HG03521 (cell line): ENCODE results near the gene FAAP20.

Experiments
- ATAC-seq: cut with Tn5 transposase; IDR thresholded peaks from one replicate; pipeline ENCODE4 v1.9.1; 2021; ENCODE audit warnings: mild to moderate bottlenecking, moderate library complexity; ENCODE audit not compliant: unreplicated experiment

FAAP20 gene

DNA sequence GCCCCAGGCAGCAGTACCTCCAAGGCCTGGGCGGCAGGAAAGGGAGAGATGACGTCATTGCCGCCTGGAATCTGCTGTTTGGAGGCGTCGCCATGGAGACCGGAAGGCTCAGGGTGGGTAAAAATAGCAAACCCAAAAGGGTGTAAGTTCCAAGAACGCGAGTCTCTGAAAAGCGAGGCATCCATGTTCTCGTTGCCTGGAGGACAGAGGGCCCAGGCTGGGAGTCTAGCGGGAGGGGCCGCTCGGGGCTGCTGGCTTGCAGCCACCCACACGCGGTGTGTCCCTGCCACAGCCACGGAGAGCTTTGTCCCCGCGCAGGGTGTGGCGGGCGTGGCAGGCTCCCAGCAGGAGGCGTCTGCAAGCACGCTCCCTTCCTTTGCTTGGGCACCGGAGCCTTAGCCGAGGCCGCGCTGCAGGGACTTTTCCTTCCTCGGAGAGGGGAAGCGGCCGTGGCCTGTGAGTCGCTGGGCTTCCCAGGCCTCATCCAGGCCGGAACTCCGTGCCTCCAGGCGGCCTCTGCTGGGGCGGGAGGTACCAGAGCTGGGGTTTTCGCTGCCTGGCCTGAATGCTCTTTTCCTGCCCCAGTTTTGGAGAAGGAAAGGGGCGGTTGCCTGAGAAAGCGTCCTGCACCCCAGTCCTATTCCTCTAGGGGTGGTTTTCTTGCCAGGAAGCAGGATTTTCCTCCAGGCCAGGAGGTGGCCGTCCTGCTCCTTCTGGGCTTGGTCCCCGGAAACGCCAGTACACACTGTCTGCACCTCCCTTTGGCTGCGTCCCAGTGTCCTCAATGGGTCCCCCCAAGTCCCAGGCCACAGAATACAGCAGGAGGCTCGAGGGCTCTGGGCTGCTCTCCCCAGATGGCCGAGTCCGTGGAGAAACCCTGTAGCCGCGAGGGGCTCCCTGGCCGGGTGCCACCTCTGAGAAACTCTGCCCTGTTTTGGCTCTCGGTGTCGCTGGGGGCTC lies 18.2 kb upstream of the FAAP20 start:
- no peak for ATAC-seq

DNA sequence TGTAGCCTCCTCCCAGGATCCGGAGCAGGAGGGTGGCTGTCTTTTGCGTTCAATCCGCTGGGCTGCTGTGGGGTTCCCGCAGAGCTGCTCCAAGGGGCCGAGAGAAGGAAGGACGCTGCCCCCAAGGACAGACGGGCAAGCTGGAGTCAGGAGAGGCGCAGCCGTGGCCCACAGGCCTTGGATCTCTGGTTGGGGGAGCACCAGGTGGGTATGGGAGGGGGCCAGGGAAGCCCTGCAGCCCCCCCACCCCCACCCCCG lies 17.6 kb upstream of the FAAP20 start:
- ATAC-seq = no peak

DNA sequence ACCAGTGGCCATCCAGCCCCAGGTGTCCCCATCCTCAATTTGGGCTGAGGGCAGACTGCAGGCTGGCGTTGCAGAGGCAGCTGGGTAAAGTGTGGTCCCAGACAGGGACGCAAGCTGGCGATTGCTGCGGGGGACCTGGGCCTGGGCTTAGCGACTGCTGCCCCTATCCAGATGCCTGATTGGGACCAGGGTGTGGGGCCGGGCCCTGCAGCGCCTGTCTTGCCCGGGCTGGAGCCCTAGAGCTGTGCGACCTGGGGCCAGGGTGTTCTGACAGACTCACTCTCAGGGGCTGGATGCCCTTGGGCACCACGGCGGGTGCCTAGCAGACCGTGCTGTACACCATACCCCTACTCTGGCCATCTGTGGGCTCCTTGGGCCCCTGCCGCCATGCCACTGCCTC lies 16.2 kb upstream of the FAAP20 start:
- no peak for ATAC-seq

DNA sequence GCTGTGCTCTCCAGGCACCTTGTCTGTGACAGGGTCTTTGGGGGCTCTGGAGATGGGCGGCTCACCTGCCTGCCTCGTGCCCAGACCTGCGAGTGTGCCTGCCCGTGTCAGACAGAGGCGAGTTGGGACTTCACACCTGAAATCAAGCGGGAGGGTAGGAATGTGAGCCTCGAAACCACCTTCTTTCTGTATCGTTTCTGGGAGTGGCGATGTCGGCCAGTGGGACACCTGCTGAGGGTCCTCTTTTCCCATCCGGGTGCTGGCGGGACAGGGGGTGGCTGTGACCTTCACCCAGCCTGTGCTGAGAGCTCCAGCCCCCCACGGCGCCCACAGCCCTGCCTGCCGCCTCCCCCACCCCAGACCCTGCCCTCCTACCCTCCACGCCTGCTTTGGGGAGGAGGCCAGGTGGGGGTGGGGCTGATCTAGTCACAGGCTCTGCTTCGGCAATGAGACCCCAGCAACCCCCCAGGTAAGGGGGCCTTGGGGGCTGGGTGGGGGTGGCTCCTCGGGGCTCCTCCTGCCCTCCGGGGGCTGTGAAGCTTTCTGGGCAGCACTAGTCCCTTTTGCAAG lies 15.6 kb upstream of the FAAP20 start:
- no peak for ATAC-seq

DNA sequence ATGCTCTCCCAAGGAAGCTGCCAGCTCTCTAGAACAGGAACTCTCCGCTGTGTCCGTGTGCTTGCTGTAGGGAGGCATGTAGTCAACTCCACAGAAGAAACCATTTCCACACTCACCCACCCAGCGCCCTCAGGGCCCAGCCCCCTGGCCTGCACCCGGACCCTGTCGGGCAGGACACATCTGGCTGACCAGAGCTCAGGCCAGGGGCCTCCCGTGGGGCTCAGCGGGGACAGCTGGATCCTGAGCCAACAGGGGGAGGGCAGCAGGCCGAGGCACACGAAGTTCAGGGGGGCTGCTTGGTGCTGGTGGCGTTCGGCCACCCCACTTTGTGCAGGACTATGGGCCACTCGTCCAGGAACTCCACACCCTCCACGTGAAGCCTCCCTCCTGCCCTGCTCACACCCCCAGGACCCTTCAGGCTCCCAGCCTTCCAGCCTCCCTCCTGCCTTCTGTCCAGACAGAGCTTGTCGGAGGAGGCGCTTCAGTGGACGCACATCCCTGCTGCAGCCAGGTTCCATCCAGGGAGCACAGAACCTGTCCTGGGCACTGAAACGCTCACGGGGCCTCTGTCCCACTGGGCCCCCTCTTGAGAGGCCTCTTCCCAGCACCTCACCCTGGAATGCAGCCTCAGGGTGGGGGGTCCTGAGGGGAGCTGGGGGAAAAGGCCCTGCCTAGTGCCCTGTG lies 15.0 kb upstream of the FAAP20 start:
- no peak for ATAC-seq

DNA sequence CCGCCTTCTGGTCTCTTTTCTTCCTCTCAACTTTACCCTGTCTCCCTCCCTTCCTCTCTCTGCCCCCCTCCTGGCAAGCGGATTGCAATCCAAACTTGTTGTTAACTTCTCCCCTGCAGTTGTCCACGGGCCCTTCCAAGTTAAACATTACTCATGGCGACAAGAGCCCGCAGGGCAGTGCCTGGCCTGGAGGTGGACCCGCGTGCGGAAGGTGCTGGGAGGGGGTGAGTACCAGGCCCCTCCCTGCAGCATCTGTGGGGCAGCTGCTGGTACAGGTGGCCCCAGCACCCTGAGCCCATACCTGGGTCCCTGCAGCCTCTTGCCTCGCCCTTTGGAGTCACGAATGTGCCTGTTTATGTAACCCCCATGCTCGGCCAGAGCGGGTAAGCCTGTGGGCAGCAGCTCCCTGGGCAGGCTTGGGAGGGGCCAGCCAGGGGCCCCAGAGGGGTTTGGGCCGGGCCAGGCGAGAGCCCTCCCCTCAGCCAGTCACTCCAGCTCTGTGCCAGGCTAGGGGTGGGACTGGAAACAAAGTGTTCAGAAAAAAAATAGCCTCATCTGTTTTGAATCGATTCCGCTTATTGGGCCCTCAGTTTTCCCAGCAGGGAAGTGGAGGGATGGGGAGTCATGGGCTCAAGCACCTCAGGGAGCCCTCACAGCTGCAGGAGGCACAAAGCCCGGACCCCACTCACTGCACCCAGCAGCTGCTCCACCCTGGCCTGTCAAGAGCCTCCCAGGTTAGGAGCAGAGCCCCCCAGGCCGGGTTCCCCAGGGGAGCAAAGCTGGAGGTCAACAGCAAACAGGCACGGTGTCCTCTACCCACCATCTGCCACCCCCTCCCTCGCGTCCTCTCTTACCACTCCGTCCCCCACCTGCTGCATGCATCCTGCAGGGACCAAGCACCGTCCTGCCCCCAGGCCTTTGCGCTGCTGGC lies 14.0 kb upstream of the FAAP20 start:
- no peak for ATAC-seq

DNA sequence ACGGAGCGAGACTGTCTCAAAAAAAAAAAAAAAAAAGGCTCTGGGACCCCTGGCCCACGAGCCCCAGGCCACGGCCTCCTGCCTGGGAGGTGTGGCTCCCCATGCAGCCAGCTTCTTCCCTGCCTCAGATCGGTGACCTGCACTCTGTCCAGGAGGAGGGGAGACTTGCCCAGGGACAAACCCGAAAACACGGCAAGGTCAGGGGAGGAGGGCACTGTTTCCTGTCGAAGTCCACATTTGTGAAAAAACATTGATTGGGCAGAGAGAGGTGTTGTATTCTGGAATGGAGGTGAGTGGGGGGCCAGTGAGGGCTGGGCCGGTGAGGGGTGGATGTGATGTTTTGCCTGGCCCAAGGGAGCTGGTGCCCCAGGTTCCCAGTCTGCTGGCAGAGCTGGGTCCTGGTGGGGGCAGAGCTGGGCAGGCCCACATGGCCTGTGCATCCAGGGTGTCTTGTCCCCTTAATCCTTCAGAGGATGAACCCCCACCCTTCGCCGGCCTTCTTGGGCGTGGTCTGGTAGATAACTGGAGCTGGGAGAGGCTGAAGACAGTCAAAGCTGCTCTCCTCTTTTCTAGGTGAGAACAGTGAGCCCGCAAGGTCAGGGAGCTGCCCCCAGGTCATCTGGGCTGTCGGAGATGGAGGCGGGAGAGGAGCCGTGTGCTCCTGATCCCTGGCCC lies 12.4 kb upstream of the FAAP20 start:
- no peak for ATAC-seq

DNA sequence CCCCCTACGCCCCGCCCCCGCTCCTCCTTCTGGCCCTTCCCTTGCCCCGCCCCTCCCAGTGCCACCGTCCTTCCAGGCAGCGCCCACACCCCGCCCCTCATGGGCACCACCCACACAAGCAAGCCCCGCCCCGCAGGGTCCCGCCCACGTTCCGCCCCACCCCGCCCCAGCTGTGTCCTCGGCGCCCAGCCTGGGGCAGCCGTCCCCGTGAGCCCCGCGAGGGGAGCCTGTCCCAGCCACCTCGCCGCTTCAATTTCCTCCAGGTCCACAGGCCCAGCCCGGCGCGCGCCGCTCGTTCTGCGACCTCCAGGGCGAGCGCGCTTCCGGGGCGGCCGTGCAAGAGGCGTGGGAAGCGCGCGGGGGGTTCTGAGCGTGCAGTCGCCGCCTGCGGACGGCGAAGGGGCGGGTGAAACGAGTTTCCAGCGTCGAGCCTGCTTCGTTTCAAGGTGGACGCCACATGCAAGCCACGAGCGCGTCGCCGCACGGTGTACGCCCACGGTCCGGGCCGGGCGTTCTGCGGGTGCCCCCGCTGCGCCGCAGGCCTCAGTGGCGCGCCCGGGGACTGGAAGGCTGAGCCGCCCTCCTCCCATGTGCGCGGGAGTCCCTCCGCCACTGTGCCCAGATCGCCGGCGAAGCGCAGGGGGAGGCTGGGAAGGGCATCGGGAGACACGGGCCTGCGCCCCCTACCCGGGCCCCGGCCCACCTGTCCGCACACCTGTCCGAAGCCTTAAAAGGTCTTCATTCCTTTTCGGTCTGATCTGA lies 10.8 kb upstream of the FAAP20 start:
- peak; percentile 66 for ATAC-seq

DNA sequence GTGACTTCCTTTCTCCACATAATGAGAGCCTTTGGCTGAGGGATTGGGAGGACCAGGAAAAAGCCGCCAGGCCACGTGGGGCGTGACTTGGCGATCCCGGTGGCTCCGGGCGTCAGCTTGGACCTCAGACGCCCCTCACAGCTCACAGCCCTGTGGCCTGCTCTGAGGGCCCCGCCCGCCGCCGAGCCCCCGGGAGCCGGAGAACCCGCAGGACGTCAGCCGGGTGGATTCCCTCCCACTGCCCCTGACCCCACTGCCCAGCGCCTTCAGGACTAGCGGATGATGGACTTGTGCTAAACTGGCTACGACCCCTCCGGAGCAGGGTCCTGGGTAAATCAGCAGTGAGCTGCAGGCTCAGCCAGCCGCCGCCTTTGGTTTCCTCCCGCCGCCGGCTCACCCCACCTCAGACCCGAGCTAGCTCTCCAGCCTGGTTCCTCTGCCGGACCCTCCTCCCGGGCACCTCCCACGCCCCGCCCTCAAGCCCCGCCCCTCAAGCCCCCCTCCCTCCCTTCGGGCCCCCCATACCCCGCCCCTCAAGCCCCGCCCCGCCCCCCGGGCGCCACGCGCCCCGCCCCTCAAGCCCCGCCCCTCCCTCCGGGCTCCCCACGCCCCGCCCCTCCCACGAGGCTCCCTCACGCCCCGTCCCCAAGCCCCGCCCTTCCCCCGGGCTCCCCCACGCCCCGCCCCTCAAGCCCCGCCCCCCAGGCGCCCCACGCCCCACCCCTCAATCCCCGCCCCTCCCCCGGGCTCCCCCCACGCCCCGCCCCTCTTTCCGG lies 10.0 kb upstream of the FAAP20 start:
- no peak for ATAC-seq

DNA sequence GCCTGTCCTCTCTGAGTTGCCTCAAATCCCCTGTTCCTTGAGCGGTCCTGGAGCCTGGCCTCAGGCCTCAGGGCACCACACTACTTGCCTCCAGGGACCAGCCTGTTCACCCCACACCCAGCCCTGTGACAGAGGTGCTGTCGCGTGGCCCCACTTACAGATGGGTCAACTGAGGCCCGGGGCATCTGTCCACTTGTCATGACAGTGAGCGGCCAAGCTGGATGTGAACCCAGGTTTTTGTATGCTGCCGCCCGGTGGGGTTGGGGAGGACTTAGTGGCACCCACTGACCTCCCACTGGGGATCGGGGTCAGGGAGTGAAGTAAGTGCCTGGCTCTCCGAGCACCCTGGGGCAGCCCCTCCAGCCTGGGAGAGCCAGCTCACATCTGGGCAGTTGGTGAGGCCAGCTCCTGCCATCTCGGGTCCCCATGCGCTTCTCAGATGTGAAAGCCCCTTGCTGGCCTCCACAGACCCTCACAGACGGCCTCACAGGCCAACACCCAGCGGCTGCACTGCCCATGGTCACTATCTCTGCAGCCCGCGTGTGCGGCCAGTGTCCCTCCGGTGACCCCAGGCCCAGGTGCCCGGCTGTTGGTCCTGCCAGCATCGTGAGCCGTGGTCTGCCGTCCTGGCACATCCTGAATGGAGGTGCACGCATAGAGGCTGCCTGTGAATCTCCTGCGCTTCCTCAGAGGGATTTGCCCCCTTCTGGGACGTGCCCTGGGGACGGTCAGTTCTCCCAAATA lies 9.3 kb upstream of the FAAP20 start:
- ATAC-seq = no peak

DNA sequence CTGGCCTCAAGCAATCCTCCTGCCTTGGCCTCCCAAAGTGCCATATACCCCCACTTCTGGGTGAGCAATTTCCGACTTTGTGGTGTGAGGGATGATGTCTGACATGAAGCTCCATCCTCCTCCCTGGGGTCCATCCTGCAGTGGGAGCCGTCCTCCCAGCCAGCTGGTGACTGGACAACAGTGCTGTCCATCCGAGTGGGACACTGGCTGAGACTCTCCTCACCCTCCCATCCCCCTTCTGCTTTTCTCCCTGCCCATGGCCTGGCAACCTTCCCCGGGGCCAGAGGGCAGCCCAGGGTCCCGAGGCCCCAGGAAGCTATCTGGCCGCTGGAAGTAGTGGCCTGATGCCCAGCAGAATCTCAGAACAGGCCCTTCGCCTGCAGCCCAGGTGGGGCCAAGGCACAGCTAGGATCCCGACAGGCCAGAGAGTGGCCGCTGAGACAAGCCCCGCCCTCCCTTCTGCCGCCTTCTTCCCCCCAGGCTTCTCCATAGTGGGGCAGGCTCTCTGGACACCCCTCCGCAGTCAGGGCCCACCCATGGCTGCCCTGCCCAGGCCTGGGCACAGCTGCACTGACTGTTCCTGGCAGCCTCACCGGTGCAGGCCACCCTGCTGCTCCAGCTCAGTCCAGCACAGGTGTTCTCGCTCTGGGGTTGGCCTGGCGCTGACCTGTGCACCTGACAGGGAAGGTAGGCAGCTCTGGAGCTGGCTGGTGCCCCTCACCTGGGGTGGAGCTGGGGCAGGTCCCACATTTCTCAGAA lies 8.4 kb upstream of the FAAP20 start:
- ATAC-seq = no peak

DNA sequence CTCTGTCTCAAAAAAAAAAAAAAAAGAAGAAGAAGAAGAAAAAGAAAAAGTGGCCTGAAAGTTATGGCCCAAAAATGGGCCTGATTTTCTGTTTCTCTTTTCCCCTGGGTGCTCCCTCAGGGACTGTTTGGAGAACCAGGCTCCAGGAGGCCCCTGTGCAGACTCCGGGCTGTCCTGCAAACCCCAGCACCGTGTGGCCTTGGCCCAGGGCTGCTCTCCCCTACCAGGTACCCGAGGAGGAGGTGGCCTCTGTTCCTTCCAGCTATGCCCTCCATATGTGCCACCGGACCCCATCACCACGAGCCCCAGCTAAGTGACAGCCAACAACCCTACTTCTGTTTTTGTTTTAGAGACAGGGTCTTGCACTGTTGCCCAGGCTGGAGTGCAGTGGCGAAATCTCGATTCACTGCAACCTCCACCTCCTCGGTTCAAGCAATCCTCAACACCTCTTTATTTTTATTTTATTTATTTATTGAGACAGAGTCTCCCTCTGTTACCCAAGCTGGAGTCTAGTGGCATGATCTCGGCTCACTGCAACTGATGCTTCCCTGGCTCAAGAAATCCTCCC lies 7.5 kb upstream of the FAAP20 start:
- no peak for ATAC-seq

DNA sequence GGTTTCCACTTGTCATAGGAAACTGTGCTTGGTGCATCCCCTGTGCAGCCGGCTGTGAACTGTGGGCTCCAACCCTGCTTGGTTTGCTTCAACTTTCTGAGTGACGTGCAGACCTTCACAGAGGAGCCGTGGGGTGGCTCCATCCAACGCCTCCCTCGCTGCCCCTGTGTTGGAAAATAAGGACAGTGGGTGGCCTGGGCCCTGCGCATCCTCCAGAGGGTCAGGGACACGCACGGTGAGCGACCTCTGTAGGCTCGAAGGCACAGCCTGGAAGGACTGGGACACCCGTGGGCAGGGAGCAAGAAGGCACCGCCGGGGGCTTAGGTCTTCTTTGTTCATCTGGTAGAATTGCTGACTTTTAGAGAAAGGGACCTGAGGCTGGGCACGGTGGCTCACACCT lies 6.5 kb upstream of the FAAP20 start:
- ATAC-seq = no peak

DNA sequence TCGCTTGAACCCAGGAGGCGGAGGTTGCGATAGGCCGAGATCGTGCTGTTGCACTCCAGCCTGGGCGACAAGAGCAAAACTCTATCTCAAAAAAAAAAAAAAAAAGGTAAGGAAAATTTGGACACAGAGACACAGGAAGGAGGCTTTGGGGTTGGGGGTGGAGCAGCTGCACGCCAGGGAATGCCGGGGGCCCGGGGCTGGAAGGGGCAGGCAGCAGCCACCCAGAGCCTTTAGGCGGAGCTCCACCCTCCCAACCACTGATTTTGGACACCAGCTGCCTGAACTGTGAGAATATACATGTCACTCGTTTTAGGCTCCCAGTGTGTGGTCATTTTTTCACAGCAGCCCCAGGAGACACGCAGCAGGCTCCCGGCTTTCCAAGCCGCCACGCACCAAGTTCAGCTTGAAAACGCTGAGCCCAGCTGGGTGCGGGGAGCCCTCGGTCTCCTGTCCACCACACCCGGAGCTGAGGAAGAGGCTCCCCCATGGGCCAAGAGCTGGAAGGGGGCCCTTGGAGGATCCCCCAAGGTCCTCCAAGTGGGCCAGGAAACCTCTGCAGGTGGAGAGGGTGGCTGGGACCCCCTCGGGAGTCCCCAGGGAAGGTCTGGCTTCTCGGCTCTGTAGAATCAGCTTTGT lies 5.9 kb upstream of the FAAP20 start:
- ATAC-seq = no peak

DNA sequence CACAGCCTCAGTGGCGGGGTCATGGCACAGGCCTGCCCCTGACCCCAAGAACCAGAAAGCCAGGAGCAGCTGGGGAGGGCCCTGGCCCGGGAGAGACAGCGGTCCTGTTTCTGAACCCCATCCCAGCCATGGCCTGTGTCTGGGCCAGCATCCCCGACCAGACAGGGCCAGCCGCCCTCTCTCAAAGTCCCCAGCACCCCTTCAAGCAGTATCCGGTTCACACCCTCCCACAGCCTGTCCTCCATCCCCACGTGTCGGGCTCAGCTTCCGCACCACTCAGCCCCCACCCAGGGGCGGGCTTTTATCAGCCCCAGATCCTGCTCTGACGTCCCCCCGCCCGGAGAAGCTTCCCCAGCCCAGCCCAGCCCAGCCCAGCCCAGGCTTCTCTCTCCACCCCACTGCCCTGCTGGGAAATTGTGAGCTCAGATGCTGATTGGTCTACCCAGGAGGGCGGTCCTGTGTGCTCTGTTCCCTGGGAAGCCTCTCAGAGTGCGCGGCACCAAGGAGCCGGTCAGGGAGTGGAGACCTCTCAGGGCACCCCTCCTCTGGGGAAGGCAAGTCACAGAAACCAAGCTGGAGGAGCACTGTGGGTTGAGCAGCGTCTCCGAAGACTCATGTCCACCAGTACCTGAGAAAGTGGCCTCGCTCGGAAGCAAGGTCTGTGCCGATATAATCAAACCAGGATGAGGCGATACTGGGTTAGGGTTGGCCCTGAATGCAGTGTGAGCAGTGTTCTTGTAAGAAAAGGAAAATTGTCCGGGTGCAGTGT lies 4.7 kb upstream of the FAAP20 start:
- peak; percentile 29 for ATAC-seq

DNA sequence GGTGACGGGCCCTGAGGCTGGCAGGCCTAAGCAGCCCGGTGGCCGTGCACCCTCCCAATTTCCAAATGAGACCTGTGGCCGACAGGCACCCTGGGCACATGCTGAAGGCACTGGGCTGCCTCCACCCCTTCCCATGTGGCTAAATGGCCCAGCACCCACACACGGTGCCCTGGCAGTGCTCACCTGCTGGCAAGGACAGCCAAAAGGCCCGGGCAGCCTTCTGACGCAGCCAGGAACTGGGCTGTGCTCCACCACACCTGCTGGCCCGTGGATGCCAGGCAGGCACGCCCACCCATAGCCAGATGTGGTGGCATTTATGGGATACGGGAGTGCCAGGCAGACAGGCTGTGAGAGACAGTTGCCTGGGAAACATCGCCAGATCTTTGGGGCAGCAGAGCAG lies 4.0 kb upstream of the FAAP20 start:
- ATAC-seq = no peak
